ENCODE data around the gene RBM5. TPM values are rescaled to one million over a fixed set of nuclear protein-coding genes. Genes with fewer than 3 reads are reported as not detected.

RBM5 gene
- total RNA-seq, 1 experiment from 2014 or later, result 126 TPM

DNA sequence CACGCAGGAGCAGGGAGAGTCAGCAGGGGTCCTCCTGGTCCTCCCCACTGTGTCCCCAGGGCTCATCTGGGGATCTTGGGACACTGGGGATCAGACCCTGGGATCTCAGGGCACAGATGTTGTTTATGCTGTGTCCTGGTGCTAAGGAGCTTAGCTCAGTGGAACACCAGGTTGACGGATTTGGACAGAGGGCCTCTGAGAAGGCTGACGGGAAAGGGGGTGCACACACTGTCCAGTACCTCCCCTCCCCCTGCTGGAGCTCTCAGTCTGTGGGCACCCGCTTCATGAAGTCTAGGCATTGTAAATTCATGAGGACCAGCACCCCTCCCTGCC lies 44.5 kb downstream of the RBM5 start:
- H3K4me3 Mint-ChIP-seq (ENCODE audit: low read depth, unreplicated experiment), result no peak overlapping the region
- H3K27ac Mint-ChIP-seq (ENCODE audit: unreplicated experiment), result no peak overlapping the region
- H3K36me3 Mint-ChIP-seq (ENCODE audit: insufficient read depth, unreplicated experiment), result no peaks in the 10 kb centered on the region
- H3K27me3 Mint-ChIP-seq (ENCODE audit: unreplicated experiment), result peaks cover 55% of the 10 kb centered on the region
- BruUV-seq (replicated peaks), result no TSS peak
- TF ChIP-seq CTCF (IDR thresholded peaks at IDR 0.05; ENCODE audit: unreplicated experiment), result no peak
- H3K9me3 Mint-ChIP-seq (ENCODE audit: low read depth, unreplicated experiment), result no peaks in the 10 kb centered on the region
- CTCF ChIA-PET, result no interaction called here
- H3K4me1 Mint-ChIP-seq (ENCODE audit: low read depth, unreplicated experiment), result peaks cover 1% of the 10 kb centered on the region
- intact Hi-C loops (cut with micrococcal nuclease; ENCODE audit: unreplicated experiment), result no loop called here
- no peak for DNase-seq

- no peaks in the 10 kb centered on the region for H3K36me3 Mint-ChIP-seq (ENCODE audit: insufficient read depth, unreplicated experiment)
- TF ChIP-seq CTCF (IDR thresholded peaks at IDR 0.05; ENCODE audit: unreplicated experiment), result no peak
- BruUV-seq (replicated peaks), result no TSS peak
- no peak overlapping the region for H3K4me3 Mint-ChIP-seq (ENCODE audit: low read depth, unreplicated experiment)
- peaks cover 64% of the 10 kb centered on the region for H3K27me3 Mint-ChIP-seq (ENCODE audit: unreplicated experiment)
- H3K27ac Mint-ChIP-seq (ENCODE audit: unreplicated experiment), result no peak overlapping the region
- intact Hi-C loops (cut with micrococcal nuclease; ENCODE audit: unreplicated experiment), result no loop called here
- CTCF ChIA-PET, result interaction anchor here (0.6 kb wide), 2 partner anchors 9 to 1325 kb away, joined by 3 read pairs; no protein-coding TSS in a partner anchor
- H3K4me1 Mint-ChIP-seq (ENCODE audit: low read depth, unreplicated experiment), result peaks cover 9% of the 10 kb centered on the region
- H3K9me3 Mint-ChIP-seq (ENCODE audit: low read depth, unreplicated experiment), result no peaks in the 10 kb centered on the region
- DNase-seq, result no peak
Observed at GRCh38 chr3:50134367-50134766, 45.6 kb downstream of the RBM5 start.

DNA sequence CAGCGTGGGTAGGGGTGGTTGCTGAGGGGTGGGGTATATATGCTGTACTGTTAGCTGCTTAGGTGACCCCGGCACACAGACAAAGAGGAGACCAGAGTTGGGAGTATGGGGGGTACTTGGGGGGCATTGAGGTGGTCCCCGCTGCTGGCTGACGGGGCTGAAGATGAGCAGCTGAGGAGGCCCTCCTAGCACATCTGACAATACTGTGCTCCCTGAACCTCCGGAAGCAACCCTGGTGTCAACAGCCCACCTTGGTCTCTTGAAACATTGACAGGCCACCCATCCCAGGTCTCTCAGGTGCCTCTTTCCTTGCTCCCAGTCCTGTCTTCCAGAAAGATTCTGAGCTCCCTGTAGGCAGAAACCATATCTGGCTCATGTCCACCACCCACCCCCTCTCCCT lies 47.2 kb downstream of the RBM5 start:
- H3K36me3 Mint-ChIP-seq (ENCODE audit: insufficient read depth, unreplicated experiment), result no peaks in the 10 kb centered on the region
- no peak overlapping the region for H3K27ac Mint-ChIP-seq (ENCODE audit: unreplicated experiment)

GRCh38 chr3:50136714-50137405 lies 48.1 kb downstream of the RBM5 start:
- Mint-ChIP-seq H3K27ac (ENCODE audit: unreplicated experiment) (no peak overlapping the region), H3K9me3 (ENCODE audit: low read depth, unreplicated experiment) (no peaks in the 10 kb centered on the region), H3K27me3 (ENCODE audit: unreplicated experiment) (peaks cover 80% of the 10 kb centered on the region), H3K4me3 (ENCODE audit: low read depth, unreplicated experiment) (no peak overlapping the region), H3K4me1 (ENCODE audit: low read depth, unreplicated experiment) (peaks cover 9% of the 10 kb centered on the region), H3K36me3 (ENCODE audit: insufficient read depth, unreplicated experiment) (no peaks in the 10 kb centered on the region)
- DNase-seq, result no peak
- no peak for TF ChIP-seq CTCF (IDR thresholded peaks at IDR 0.05; ENCODE audit: unreplicated experiment)
- BruUV-seq (replicated peaks), result no TSS peak
- intact Hi-C loops (cut with micrococcal nuclease; ENCODE audit: unreplicated experiment), result no loop called here
- CTCF ChIA-PET, result interaction anchor here (1.0 kb wide), 1 partner anchor 81 kb away, joined by 3 read pairs; no protein-coding TSS in a partner anchor

More for the DNA sequence above, 47.2 kb downstream of the RBM5 start:
- Mint-ChIP-seq H3K9me3 (ENCODE audit: low read depth, unreplicated experiment) (no peaks in the 10 kb centered on the region), H3K27me3 (ENCODE audit: unreplicated experiment) (peaks cover 75% of the 10 kb centered on the region), H3K4me1 (ENCODE audit: low read depth, unreplicated experiment) (peaks cover 9% of the 10 kb centered on the region), H3K4me3 (ENCODE audit: low read depth, unreplicated experiment) (no peak overlapping the region)
- no TSS peak for BruUV-seq (replicated peaks)
- DNase-seq, result no peak
- CTCF ChIA-PET, result no interaction called here
- intact Hi-C loops (cut with micrococcal nuclease; ENCODE audit: unreplicated experiment), result no loop called here
- TF ChIP-seq CTCF (IDR thresholded peaks at IDR 0.05; ENCODE audit: unreplicated experiment), result no peak
